Neural cell (in vitro differentiated cells): ENCODE results near the gene TMEM244. TPM values are rescaled to one million over a fixed set of nuclear protein-coding genes. Genes with fewer than 3 reads are reported as not detected.

Experiments
- H2AFZ ChIP-seq: fragments of 200-600, 300-800 bp; sonication (generic), shearing (Covaris generic); 2 replicates; pipeline ENCODE4 v1.6.0; 2014; ENCODE audit warnings: low read depth, mild to moderate bottlenecking, antibody characterized with exemption, low read length, moderate library complexity
- H3F3A ChIP-seq: fragments of 200-600 bp; shearing (Covaris generic); 2 replicates; pipeline ENCODE4 v1.6.1; 2016; ENCODE audit warnings: mild to moderate bottlenecking, moderate library complexity, mixed read lengths, antibody characterized with exemption, low read length; ENCODE audit not compliant: insufficient read depth, poor library complexity, severe bottlenecking
- H3K27ac ChIP-seq: fragments of 200-600, 300-800 bp; sonication (generic), shearing (Covaris generic); 2 replicates; pipeline ENCODE4 v1.5.1; 2014; ENCODE audit warnings: mild to moderate bottlenecking, low read length, moderate library complexity
- H3K27me3 ChIP-seq: fragments of 300-800, 200-600 bp; sonication (generic), shearing (Covaris generic); 2 replicates; pipeline ENCODE4 v1.6.0; 2014; ENCODE audit warnings: mild to moderate bottlenecking, low read depth, low read length, moderate library complexity; ENCODE audit not compliant: insufficient read depth
- H3K36me3 ChIP-seq: fragments of 300-800, 200-600 bp; sonication (generic), shearing (Covaris generic); 2 replicates; pipeline ENCODE4 v1.5.1; 2014; ENCODE audit warnings: mild to moderate bottlenecking, antibody characterized with exemption, low read length, moderate library complexity; ENCODE audit not compliant: insufficient read depth
- H3K4me2 ChIP-seq: fragments of 300-800, 200-600 bp; sonication (generic), shearing (Covaris generic); 2 replicates; pipeline ENCODE4 v1.6.0; 2014; ENCODE audit warnings: mild to moderate bottlenecking, low read length
- H3K4me3 ChIP-seq: fragments of 300-800, 200-600 bp; sonication (generic), shearing (Covaris generic); 2 replicates; pipeline ENCODE4 v1.5.1; 2014; ENCODE audit warnings: mild to moderate bottlenecking, low read length, moderate library complexity
- H3K79me2 ChIP-seq: fragments of 200-600 bp; shearing (Covaris generic); replicated peaks from 2 replicates; pipeline ENCODE4 v1.6.0; 2014; ENCODE audit warnings: mild to moderate bottlenecking, low read length, moderate library complexity; ENCODE audit not compliant: insufficient read depth
- H3K9ac ChIP-seq: fragments of 300-800, 200-600 bp; sonication (generic), shearing (Covaris generic); 2 replicates; pipeline ENCODE4 v1.6.1; 2016; ENCODE audit warnings: mild to moderate bottlenecking, low read length, mixed read lengths
- H3K9me2 ChIP-seq: fragments of 200-600 bp; shearing (Covaris generic); 2 replicates; pipeline ENCODE4 v1.6.1; 2016; ENCODE audit warnings: mild to moderate bottlenecking, low read length, mixed read lengths; ENCODE audit not compliant: insufficient read depth
- H3K9me3 ChIP-seq: fragments of 200-600, 300-800 bp; sonication (generic), shearing (Covaris generic); 2 replicates; pipeline ENCODE4 v1.6.1; 2016; ENCODE audit warnings: mild to moderate bottlenecking, mixed run types, low read length, moderate library complexity, mixed read lengths
- H4K20me1 ChIP-seq: fragments of 200-600 bp; shearing (Covaris generic); 2 replicates; pipeline ENCODE4 v1.6.1; 2016; ENCODE audit warnings: mild to moderate bottlenecking, mixed run types; ENCODE audit not compliant: insufficient read depth
- EP300 ChIP-seq: fragments of 450-650 bp; conservative IDR thresholded peaks from 2 replicates; pipeline ENCODE4 v1.6.1; 2014; ENCODE audit warnings: antibody characterized with exemption, mild to moderate bottlenecking, moderate library complexity; ENCODE audit not compliant: poor library complexity, severe bottlenecking
- EZH2 ChIP-seq: fragments of 200-600, 300-800 bp; shearing (Covaris generic), sonication (generic); IDR thresholded peaks from 2 replicates; pipeline ENCODE4 v1.6.1; 2014; ENCODE audit warnings: antibody characterized with exemption, low read length, borderline replicate concordance, mild to moderate bottlenecking; ENCODE audit not compliant: insufficient read depth, poor library complexity, severe bottlenecking
- MXI1 ChIP-seq: fragments of 450-650 bp; conservative IDR thresholded peaks from 2 replicates; pipeline ENCODE4 v1.6.1; 2014; ENCODE audit warnings: antibody characterized with exemption, mild to moderate bottlenecking; ENCODE audit not compliant: poor library complexity, severe bottlenecking
- POLR2AphosphoS5 ChIP-seq: IDR thresholded peaks from 2 replicates; pipeline ENCODE4 v1.6.1; 2012
- RAD21 ChIP-seq: fragments of 450-650 bp; conservative IDR thresholded peaks from 2 replicates; pipeline ENCODE4 v1.6.1; 2014; ENCODE audit warnings: antibody characterized with exemption, mild to moderate bottlenecking, moderate library complexity
- SMC3 ChIP-seq: fragments of 450-650 bp; conservative IDR thresholded peaks from 2 replicates; pipeline ENCODE4 v1.6.1; 2014; ENCODE audit warnings: antibody characterized with exemption, mild to moderate bottlenecking, moderate library complexity; ENCODE audit not compliant: poor library complexity
- TAF1 ChIP-seq: IDR thresholded peaks from 2 replicates; pipeline ENCODE4 v1.6.1; 2012; ENCODE audit warnings: low read depth
- polyA plus RNA-seq: library from polyadenylated mRNA; depleted of rRNA; stranded (reverse); fragments of >200 nt; gene quantifications from 2 replicates; pipeline ENCODE4 v1.2.3, GENCODE V29; 2014
- TF ChIP-seq, protein P1 (sequence below): fragments of 450-650 bp; IDR thresholded peaks from 2 replicates; pipeline ENCODE4 v1.5.1; 2014; ENCODE audit warnings: antibody characterized with exemption, mild to moderate bottlenecking, moderate library complexity; ENCODE audit not compliant: poor library complexity, severe bottlenecking
- TF ChIP-seq, protein P2 (sequence below): IDR thresholded peaks from 2 replicates; pipeline ENCODE4 v1.6.1; 2012; ENCODE audit warnings: borderline replicate concordance

TMEM244 gene
- polyA plus RNA-seq, 1 donor from 2014 or later = not detected

DNA sequence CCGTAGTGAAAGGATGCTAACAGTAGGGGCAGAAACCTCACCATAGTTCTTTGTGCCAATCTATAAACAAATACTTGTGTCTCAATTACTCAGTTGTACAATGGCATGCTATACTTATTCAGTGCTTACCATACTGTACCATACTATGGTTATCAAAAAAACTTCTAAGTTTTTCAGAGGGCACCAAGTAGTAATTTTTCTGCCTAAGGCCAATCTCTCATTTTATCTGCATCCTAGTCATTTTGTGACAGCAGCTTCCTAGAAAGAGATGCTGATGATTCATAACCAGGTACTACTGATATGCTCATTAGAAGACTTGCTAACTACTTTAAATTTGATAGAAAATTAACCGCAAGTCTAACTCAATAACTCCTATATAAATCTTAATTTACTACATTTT is 42.9 kb downstream of the TMEM244 start:
- Histone ChIP-seq H3K27ac (no peak overlapping the region), H3K9ac (no peak overlapping the region), H3K4me2 (no peak overlapping the region), H3K27me3 (no peaks in the 10 kb centered on the region), H3K9me2 (no peaks in the 10 kb centered on the region), H3K9me3 (no peaks in the 10 kb centered on the region), H3F3A (no peaks in the 10 kb centered on the region), H2AFZ (no peak overlapping the region), H3K36me3 (no peaks in the 10 kb centered on the region), H3K79me2 (no peaks in the 10 kb centered on the region), H4K20me1 (no peaks in the 10 kb centered on the region), H3K4me3 (no peak overlapping the region)
- no peak for TF ChIP-seq RAD21
- TF ChIP-seq, protein P1, sequence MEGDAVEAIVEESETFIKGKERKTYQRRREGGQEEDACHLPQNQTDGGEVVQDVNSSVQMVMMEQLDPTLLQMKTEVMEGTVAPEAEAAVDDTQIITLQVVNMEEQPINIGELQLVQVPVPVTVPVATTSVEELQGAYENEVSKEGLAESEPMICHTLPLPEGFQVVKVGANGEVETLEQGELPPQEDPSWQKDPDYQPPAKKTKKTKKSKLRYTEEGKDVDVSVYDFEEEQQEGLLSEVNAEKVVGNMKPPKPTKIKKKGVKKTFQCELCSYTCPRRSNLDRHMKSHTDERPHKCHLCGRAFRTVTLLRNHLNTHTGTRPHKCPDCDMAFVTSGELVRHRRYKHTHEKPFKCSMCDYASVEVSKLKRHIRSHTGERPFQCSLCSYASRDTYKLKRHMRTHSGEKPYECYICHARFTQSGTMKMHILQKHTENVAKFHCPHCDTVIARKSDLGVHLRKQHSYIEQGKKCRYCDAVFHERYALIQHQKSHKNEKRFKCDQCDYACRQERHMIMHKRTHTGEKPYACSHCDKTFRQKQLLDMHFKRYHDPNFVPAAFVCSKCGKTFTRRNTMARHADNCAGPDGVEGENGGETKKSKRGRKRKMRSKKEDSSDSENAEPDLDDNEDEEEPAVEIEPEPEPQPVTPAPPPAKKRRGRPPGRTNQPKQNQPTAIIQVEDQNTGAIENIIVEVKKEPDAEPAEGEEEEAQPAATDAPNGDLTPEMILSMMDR = no peak
- TF ChIP-seq TAF1 = no peak
- TF ChIP-seq, protein P2, sequence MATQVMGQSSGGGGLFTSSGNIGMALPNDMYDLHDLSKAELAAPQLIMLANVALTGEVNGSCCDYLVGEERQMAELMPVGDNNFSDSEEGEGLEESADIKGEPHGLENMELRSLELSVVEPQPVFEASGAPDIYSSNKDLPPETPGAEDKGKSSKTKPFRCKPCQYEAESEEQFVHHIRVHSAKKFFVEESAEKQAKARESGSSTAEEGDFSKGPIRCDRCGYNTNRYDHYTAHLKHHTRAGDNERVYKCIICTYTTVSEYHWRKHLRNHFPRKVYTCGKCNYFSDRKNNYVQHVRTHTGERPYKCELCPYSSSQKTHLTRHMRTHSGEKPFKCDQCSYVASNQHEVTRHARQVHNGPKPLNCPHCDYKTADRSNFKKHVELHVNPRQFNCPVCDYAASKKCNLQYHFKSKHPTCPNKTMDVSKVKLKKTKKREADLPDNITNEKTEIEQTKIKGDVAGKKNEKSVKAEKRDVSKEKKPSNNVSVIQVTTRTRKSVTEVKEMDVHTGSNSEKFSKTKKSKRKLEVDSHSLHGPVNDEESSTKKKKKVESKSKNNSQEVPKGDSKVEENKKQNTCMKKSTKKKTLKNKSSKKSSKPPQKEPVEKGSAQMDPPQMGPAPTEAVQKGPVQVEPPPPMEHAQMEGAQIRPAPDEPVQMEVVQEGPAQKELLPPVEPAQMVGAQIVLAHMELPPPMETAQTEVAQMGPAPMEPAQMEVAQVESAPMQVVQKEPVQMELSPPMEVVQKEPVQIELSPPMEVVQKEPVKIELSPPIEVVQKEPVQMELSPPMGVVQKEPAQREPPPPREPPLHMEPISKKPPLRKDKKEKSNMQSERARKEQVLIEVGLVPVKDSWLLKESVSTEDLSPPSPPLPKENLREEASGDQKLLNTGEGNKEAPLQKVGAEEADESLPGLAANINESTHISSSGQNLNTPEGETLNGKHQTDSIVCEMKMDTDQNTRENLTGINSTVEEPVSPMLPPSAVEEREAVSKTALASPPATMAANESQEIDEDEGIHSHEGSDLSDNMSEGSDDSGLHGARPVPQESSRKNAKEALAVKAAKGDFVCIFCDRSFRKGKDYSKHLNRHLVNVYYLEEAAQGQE = no peak
- TF ChIP-seq POLR2AphosphoS5 = no peak

DNA sequence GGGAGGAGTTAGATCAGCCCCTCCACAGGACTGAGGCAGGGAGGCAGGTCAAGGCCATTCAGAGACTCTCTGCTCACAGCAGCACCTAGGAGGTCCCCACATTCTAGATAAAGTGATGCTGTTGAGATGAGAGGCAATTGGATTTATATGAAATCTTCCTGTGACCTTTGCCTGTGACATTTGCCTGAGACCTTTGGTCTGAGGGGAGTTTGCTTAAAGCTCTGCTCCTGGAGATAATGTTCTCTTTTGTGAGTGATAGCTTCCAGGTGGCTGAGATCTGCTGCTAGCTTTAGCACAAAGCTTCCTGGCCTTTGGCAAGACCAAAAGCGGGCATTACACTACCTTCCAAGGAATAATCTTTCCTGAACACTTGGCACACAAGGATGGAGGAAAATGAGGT is 43.3 kb downstream of the TMEM244 start:
- Histone ChIP-seq H3K9ac (no peak overlapping the region), H3K4me2 (no peak overlapping the region), H3K36me3 (no peaks in the 10 kb centered on the region), H3K9me3 (no peaks in the 10 kb centered on the region), H3K27ac (no peak overlapping the region), H4K20me1 (no peaks in the 10 kb centered on the region), H3K4me3 (no peak overlapping the region), H3K79me2 (no peaks in the 10 kb centered on the region), H3K27me3 (no peaks in the 10 kb centered on the region), H3F3A (no peaks in the 10 kb centered on the region), H2AFZ (no peak overlapping the region), H3K9me2 (no peaks in the 10 kb centered on the region)
- no peak for TF ChIP-seq EZH2
- no peak for TF ChIP-seq EP300
- no peak for TF ChIP-seq SMC3
- no peak for TF ChIP-seq MXI1
- no peak for TF ChIP-seq RAD21
- TF ChIP-seq, protein P1 = no peak
- TF ChIP-seq, protein P2 = no peak
- TF ChIP-seq POLR2AphosphoS5 = no peak
- no peak for TF ChIP-seq TAF1
